Hepatocyte (in vitro differentiated cells): ENCODE measurements around the gene FEZ2. TPM values are rescaled to one million over a fixed set of nuclear protein-coding genes. Genes with fewer than 3 reads are reported as not detected.

Experiments used
- DNase-seq: peaks from one replicate; pipeline ENCODE4 v3.0.0-alpha.2; 2016; ENCODE audit warnings: low spot score
- H2AFZ ChIP-seq: fragments of 200-600 bp; sonication (generic); 2 replicates; pipeline ENCODE4 v1.6.0; 2016; ENCODE audit warnings: antibody characterized with exemption, mild to moderate bottlenecking
- H3K27ac ChIP-seq: fragments of 200-600 bp; sonication (generic); 2 replicates; pipeline ENCODE4 v1.5.1; 2016; ENCODE audit warnings: mild to moderate bottlenecking
- H3K27me3 ChIP-seq: fragments of 200-600 bp; sonication (generic); 2 replicates; pipeline ENCODE4 v1.6.1; 2016
- H3K36me3 ChIP-seq: fragments of 200-600 bp; sonication (generic); replicated peaks from 2 replicates; pipeline ENCODE4 v1.5.1; 2016; ENCODE audit warnings: low read depth; ENCODE audit not compliant: insufficient read depth
- H3K4me1 ChIP-seq: fragments of 200-600 bp; sonication (generic); 2 replicates; pipeline ENCODE4 v1.5.1; 2016; ENCODE audit warnings: mild to moderate bottlenecking, moderate library complexity; ENCODE audit not compliant: insufficient read depth
- H3K4me2 ChIP-seq: fragments of 200-600 bp; sonication (generic); 2 replicates; pipeline ENCODE4 v1.6.0; 2016
- H3K4me3 ChIP-seq: fragments of 200-600 bp; sonication (generic); 2 replicates; pipeline ENCODE4 v1.5.1; 2016; ENCODE audit warnings: mild to moderate bottlenecking
- H3K79me2 ChIP-seq: fragments of 200-600 bp; sonication (generic); 2 replicates; pipeline ENCODE4 v1.6.0; 2017; ENCODE audit warnings: mild to moderate bottlenecking
- H3K9me2 ChIP-seq: fragments of 200-600 bp; sonication (generic); replicated peaks from 2 replicates; pipeline ENCODE4 v1.6.0; 2017; ENCODE audit warnings: mild to moderate bottlenecking; ENCODE audit not compliant: insufficient read depth
- H3K9me3 ChIP-seq: fragments of 200-600 bp; sonication (generic); 2 replicates; pipeline ENCODE4 v1.5.1; 2016; ENCODE audit warnings: low read depth, mild to moderate bottlenecking
- H4K20me1 ChIP-seq: fragments of 200-600 bp; sonication (generic); 2 replicates; pipeline ENCODE4 v1.6.0; 2016; ENCODE audit warnings: mild to moderate bottlenecking; ENCODE audit not compliant: insufficient read depth, poor library complexity, severe bottlenecking
- CTCF ChIP-seq: fragments of 200-600 bp; sonication (generic); IDR thresholded peaks from 2 replicates; pipeline ENCODE4 v1.5.1; 2016; ENCODE audit warnings: antibody characterized with exemption, mild to moderate bottlenecking; ENCODE audit not compliant: poor library complexity
- EZH2 ChIP-seq: fragments of 200-600 bp; sonication (generic); IDR thresholded peaks from 2 replicates; pipeline ENCODE4 v1.6.1; 2016; ENCODE audit warnings: antibody characterized with exemption, mild to moderate bottlenecking, borderline replicate concordance
- EZH2phosphoT487 ChIP-seq: fragments of 200-600 bp; sonication (generic); IDR thresholded peaks from one replicate; pipeline ENCODE4 v1.6.1; 2018; ENCODE audit warnings: antibody characterized with exemption, mild to moderate bottlenecking, low read depth, moderate library complexity; ENCODE audit not compliant: unreplicated experiment, severe bottlenecking
- WGBS: methylation state at CpG from one replicate; pipeline ENCODE4 v1.1.6; 2016; ENCODE audit warnings: low lambda C conversion rate; ENCODE audit errors: missing lambda C conversion rate; 5-methylcytosine and 5-hydroxymethylcytosine counted together
- polyA plus RNA-seq: library from polyadenylated mRNA; unstranded; fragments of >200 nt; fragmentation: Nextera tagmentation; extraction: Ambion mirVana; gene quantifications from 2 replicates; pipeline ENCODE4 v1.2.1, GENCODE V29; 2016
- total RNA-seq: library from RNA; depleted of rRNA; stranded (reverse); fragments of >200 nt; gene quantifications from 2 replicates; pipeline ENCODE4 v1.2.3, GENCODE V29; 2014

Gene FEZ2
- total and polyA plus RNA-seq, 2 experiments from 2014 or later: 14.5 to 45.2 TPM

DNA sequence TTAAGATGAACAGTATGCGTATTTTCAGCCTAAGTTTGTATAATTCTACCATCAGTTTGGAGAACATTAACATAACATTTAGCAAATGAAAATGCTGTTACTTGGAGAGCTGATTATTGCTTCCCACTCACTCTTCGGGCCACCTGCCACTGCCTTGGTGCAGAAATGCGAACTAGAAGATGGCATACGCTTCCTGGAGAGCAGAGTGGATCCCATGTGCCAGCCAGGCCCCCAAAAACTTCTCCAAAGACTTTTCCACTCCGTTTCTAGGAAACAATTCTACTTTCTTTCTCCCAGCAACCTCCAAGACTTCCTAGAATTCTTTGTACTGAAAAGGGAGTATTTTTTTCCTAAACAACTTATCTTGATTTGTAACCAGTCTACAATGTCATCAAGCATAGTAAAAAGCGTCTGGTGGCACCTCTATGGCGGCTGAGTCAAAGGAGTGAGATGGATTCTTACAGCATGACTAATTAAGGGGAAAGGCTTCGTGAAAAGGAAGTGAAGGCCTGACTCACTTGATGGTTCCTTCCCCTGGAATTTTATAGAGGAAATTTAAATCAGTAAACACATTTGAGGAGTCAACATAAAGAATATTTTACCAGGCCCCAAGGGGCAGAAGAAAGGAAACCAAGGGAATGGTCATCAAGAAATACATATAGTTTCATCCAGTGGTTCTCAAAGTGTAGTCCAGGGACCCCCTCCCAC, 36.6 kb downstream of the FEZ2 start:
- H3K4me2 ChIP-seq: peak overlapping the region; percentile 0
- peak; percentile 70 for DNase-seq
- H3K4me1 ChIP-seq: peaks cover 11% of the 10 kb centered on the region
- H2AFZ ChIP-seq: no peak overlapping the region
- no peaks in the 10 kb centered on the region for H3K9me2 ChIP-seq
- no peaks in the 10 kb centered on the region for H3K9me3 ChIP-seq
- H3K27me3 ChIP-seq: no peaks in the 10 kb centered on the region
- no peaks in the 10 kb centered on the region for H3K36me3 ChIP-seq
- peak overlapping the region; percentile 77 for H3K27ac ChIP-seq
- TF ChIP-seq CTCF (no peak), EZH2phosphoT487 (no peak), EZH2 (no peak)
- H3K79me2 ChIP-seq: peaks cover under 1% of the 10 kb centered on the region
- H4K20me1 ChIP-seq: no peaks in the 10 kb centered on the region
- WGBS: 63% methylated on average over 8 of the region's 8 CpGs
- no peak overlapping the region for H3K4me3 ChIP-seq

- no peak for DNase-seq
- WGBS: 92% methylated on average over 5 of the region's 5 CpGs
- Histone ChIP-seq H3K79me2 (no peaks in the 10 kb centered on the region), H3K27me3 (no peaks in the 10 kb centered on the region), H4K20me1 (no peaks in the 10 kb centered on the region), H3K4me3 (no peak overlapping the region), H3K27ac (peak overlapping the region; percentile 77), H3K4me2 (no peak overlapping the region), H3K4me1 (peaks cover 11% of the 10 kb centered on the region), H3K9me3 (no peaks in the 10 kb centered on the region), H3K36me3 (no peaks in the 10 kb centered on the region), H2AFZ (no peak overlapping the region), H3K9me2 (no peaks in the 10 kb centered on the region)
- no peak for TF ChIP-seq EZH2
- TF ChIP-seq CTCF: no peak
- TF ChIP-seq EZH2phosphoT487: no peak
Observed at GRCh38 chr2:36560726-36561125, 37.2 kb downstream of the FEZ2 start.

GRCh38 chr2:36559221-36559942, 38.6 kb downstream of the FEZ2 start:
- H3K27me3 ChIP-seq: no peaks in the 10 kb centered on the region
- no peaks in the 10 kb centered on the region for H3K9me3 ChIP-seq
- no peaks in the 10 kb centered on the region for H3K9me2 ChIP-seq
- no peak overlapping the region for H3K27ac ChIP-seq
- H3K36me3 ChIP-seq: no peaks in the 10 kb centered on the region
- H2AFZ ChIP-seq: no peak overlapping the region
- H4K20me1 ChIP-seq: no peaks in the 10 kb centered on the region
- no peak for TF ChIP-seq CTCF
- TF ChIP-seq EZH2phosphoT487: no peak
- no peak for DNase-seq
- H3K79me2 ChIP-seq: no peaks in the 10 kb centered on the region
- H3K4me2 ChIP-seq: no peak overlapping the region
- 80% methylated on average over 11 of the region's 11 CpGs for WGBS
- H3K4me3 ChIP-seq: no peak overlapping the region
- H3K4me1 ChIP-seq: peaks cover 11% of the 10 kb centered on the region
